GM21825 (cell line): Measurements from ENCODE around the gene MFAP1.
"Not testable (repeated sequence)": the region's sequence is repeated elsewhere in the genome, so short reads cannot be mapped to it uniquely, and the experiment has no call there.

ENCODE experiments used
- ATAC-seq: cut with Tn5 transposase; IDR thresholded peaks from one replicate; pipeline ENCODE4 v1.9.1; 2021; ENCODE audit warnings: mild to moderate bottlenecking, moderate library complexity; ENCODE audit not compliant: unreplicated experiment

Gene MFAP1

GRCh38 chr15:43824302-43825246 is at the start of gene MFAP1:
MFAP1 (minus strand) TSS chr15:43824690; CDS start chr15:43824569, 121 bp downstream.
- peak; percentile 62 for ATAC-seq

- no peak for ATAC-seq
These were observed 49.2 kb upstream of the MFAP1 start for GRCh38 chr15:43873651-43874050.

- no peak for ATAC-seq
These were observed 48.0 kb upstream of the MFAP1 start for GRCh38 chr15:43872416-43873020.

- ATAC-seq = no peak
These were observed 47.3 kb upstream of the MFAP1 start for GRCh38 chr15:43871835-43872234.

GRCh38 chr15:43868406-43868805 is 43.9 kb upstream of the MFAP1 start:
- no peak for ATAC-seq

- ATAC-seq = no peak
These were observed 42.6 kb upstream of the MFAP1 start for GRCh38 chr15:43867096-43867495.

GRCh38 chr15:43866636-43867035 is 42.1 kb upstream of the MFAP1 start:
- not testable (repeated sequence) for ATAC-seq

- ATAC-seq = no peak
These were observed 35.1 kb upstream of the MFAP1 start for GRCh38 chr15:43859546-43859945.

GRCh38 chr15:43854801-43855200 is 30.3 kb upstream of the MFAP1 start:
- ATAC-seq = no peak

GRCh38 chr15:43852607-43853006 is 28.1 kb upstream of the MFAP1 start:
- no peak for ATAC-seq

GRCh38 chr15:43851251-43851650 is 26.8 kb upstream of the MFAP1 start:
- ATAC-seq = no peak

GRCh38 chr15:43845421-43845820 is 20.9 kb upstream of the MFAP1 start:
- ATAC-seq = no peak

GRCh38 chr15:43832485-43832884 is 8.0 kb upstream of the MFAP1 start:
- ATAC-seq = not testable (repeated sequence)

GRCh38 chr15:43831519-43832052 is 7.1 kb upstream of the MFAP1 start:
- not testable (repeated sequence) for ATAC-seq

GRCh38 chr15:43830691-43831275 is 6.3 kb upstream of the MFAP1 start:
- ATAC-seq = not testable (repeated sequence)

GRCh38 chr15:43829951-43830540 is 5.6 kb upstream of the MFAP1 start:
- ATAC-seq = not testable (repeated sequence)

- ATAC-seq = no peak
These were observed 3.7 kb upstream of the MFAP1 start for GRCh38 chr15:43828061-43828657.

- ATAC-seq = peak; percentile 55
These were observed 2.2 kb upstream of the MFAP1 start, which contains the start of gene WDR76 for GRCh38 chr15:43826508-43827341. WDR76 (plus strand) TSS chr15:43827002; CDS start chr15:43827033, 31 bp downstream.

GRCh38 chr15:43826029-43826507 is 1.6 kb upstream of the MFAP1 start:
- no peak for ATAC-seq
